OCI-LY1 (cell line): ENCODE data around the gene SMLR1.

Source experiments
- H2AFZ ChIP-seq: fragments of 200-600 bp; sonication (generic), shearing (Covaris generic); 2 replicates; pipeline ENCODE4 v1.6.0; 2014; ENCODE audit warnings: antibody characterized with exemption, mild to moderate bottlenecking, low read length
- H3F3A ChIP-seq: fragments of 200-600 bp; sonication (generic), shearing (Covaris generic); 2 replicates; pipeline ENCODE4 v1.6.0; 2014; ENCODE audit warnings: mild to moderate bottlenecking, antibody characterized with exemption, low read length, moderate library complexity; ENCODE audit not compliant: insufficient read depth
- H3K27ac ChIP-seq: fragments of 200-600 bp; sonication (generic); 2 replicates; pipeline ENCODE4 v1.5.1; 2014; ENCODE audit warnings: low read length, mixed run types, mild to moderate bottlenecking, low read depth; ENCODE audit not compliant: poor library complexity, severe bottlenecking
- H3K27me3 ChIP-seq: fragments of 200-600 bp; sonication (generic); 2 replicates; pipeline ENCODE4 v1.6.0; 2014; ENCODE audit warnings: antibody characterized with exemption, mild to moderate bottlenecking, low read length, moderate library complexity; ENCODE audit not compliant: insufficient read depth
- H3K36me3 ChIP-seq: fragments of 200-600 bp; sonication (generic); 2 replicates; pipeline ENCODE4 v1.6.1; 2014; ENCODE audit warnings: mild to moderate bottlenecking, antibody characterized with exemption, low read length, moderate library complexity, mixed read lengths; ENCODE audit not compliant: insufficient read depth
- H3K4me1 ChIP-seq: fragments of 200-600 bp; sonication (generic); 2 replicates; pipeline ENCODE4 v1.5.1; 2014; ENCODE audit warnings: mild to moderate bottlenecking, low read length, moderate library complexity; ENCODE audit not compliant: insufficient read depth, severe bottlenecking
- H3K4me2 ChIP-seq: fragments of 200-600 bp; sonication (generic), shearing (Covaris generic); 2 replicates; pipeline ENCODE4 v1.6.1; 2014; ENCODE audit warnings: low read length
- H3K4me3 ChIP-seq: fragments of 200-600 bp; sonication (generic); 2 replicates; pipeline ENCODE4 v1.5.1; 2014; ENCODE audit warnings: low read length, low read depth, mild to moderate bottlenecking, mixed read lengths; ENCODE audit not compliant: poor library complexity, severe bottlenecking
- H3K79me2 ChIP-seq: fragments of 200-600 bp; shearing (Covaris generic); 2 replicates; pipeline ENCODE4 v1.6.1; 2016; ENCODE audit warnings: mixed run types, low read length, mixed read lengths; ENCODE audit not compliant: insufficient read depth
- H3K9ac ChIP-seq: fragments of 200-600 bp; sonication (generic), shearing (Covaris generic); 2 replicates; pipeline ENCODE4 v1.6.1; 2014; ENCODE audit warnings: mild to moderate bottlenecking, low read length, mixed read lengths
- H3K9me2 ChIP-seq: fragments of 200-600 bp; sonication (generic), shearing (Covaris generic); 2 replicates; pipeline ENCODE4 v1.6.1; 2014; ENCODE audit warnings: low read depth, mild to moderate bottlenecking, low read length, mixed read lengths
- H3K9me3 ChIP-seq: fragments of 200-600 bp; shearing (Covaris generic); 2 replicates; pipeline ENCODE4 v1.6.1; 2014; ENCODE audit warnings: low read length, mixed read lengths
- H4K20me1 ChIP-seq: fragments of 200-600 bp; sonication (generic), shearing (Covaris generic); 2 replicates; pipeline ENCODE4 v1.6.0; 2016; ENCODE audit warnings: mild to moderate bottlenecking, low read length; ENCODE audit not compliant: insufficient read depth
- EZH2 ChIP-seq: fragments of 200-600 bp; sonication (generic), shearing (Covaris generic); IDR thresholded peaks from 2 replicates; pipeline ENCODE4 v1.8.0; 2017; ENCODE audit warnings: borderline replicate concordance, mixed run types, mild to moderate bottlenecking, antibody characterized with exemption, low read length, moderate library complexity, mixed read lengths
- TF ChIP-seq, protein P1 (sequence below): fragments of 200-600 bp; sonication (generic), shearing (Covaris generic); IDR thresholded peaks from 2 replicates; pipeline ENCODE4 v1.5.1; 2017; ENCODE audit warnings: mild to moderate bottlenecking, antibody characterized with exemption, low read length, moderate library complexity, mixed read lengths

Gene SMLR1

DNA sequence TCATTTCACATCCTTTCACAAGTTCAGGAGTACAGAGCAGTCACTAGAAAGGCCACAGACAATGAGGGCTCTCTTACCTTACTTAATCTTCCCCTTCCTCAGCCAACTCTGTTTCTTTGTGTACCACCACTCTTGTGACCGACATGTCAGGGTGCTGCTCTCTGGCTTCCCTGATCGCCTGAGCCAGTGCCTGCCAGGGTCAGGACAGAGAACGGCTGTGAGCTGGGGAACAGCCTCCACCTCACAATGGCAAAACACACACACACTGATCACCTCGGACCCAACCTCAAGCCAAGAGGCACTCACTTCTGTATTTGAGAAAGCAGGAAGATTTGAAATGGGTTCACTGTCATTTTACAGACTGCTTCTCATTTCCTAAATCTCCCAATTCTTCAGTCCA, 30.8 kb downstream of the SMLR1 start:
- no peaks in the 10 kb centered on the region for H3K36me3 ChIP-seq
- no peaks in the 10 kb centered on the region for H3K27me3 ChIP-seq
- no peaks in the 10 kb centered on the region for H4K20me1 ChIP-seq
- H3K9ac ChIP-seq: no peak overlapping the region
- no peak overlapping the region for H2AFZ ChIP-seq
- H3K9me2 ChIP-seq: no peaks in the 10 kb centered on the region
- no peaks in the 10 kb centered on the region for H3K9me3 ChIP-seq
- no peak overlapping the region for H3K27ac ChIP-seq
- no peaks in the 10 kb centered on the region for H3F3A ChIP-seq
- no peak overlapping the region for H3K4me2 ChIP-seq
- no peaks in the 10 kb centered on the region for H3K79me2 ChIP-seq
- H3K4me3 ChIP-seq: no peak overlapping the region
- no peak for TF ChIP-seq EZH2
- TF ChIP-seq, protein P1, sequence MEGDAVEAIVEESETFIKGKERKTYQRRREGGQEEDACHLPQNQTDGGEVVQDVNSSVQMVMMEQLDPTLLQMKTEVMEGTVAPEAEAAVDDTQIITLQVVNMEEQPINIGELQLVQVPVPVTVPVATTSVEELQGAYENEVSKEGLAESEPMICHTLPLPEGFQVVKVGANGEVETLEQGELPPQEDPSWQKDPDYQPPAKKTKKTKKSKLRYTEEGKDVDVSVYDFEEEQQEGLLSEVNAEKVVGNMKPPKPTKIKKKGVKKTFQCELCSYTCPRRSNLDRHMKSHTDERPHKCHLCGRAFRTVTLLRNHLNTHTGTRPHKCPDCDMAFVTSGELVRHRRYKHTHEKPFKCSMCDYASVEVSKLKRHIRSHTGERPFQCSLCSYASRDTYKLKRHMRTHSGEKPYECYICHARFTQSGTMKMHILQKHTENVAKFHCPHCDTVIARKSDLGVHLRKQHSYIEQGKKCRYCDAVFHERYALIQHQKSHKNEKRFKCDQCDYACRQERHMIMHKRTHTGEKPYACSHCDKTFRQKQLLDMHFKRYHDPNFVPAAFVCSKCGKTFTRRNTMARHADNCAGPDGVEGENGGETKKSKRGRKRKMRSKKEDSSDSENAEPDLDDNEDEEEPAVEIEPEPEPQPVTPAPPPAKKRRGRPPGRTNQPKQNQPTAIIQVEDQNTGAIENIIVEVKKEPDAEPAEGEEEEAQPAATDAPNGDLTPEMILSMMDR: no peak
- no peaks in the 10 kb centered on the region for H3K4me1 ChIP-seq

DNA sequence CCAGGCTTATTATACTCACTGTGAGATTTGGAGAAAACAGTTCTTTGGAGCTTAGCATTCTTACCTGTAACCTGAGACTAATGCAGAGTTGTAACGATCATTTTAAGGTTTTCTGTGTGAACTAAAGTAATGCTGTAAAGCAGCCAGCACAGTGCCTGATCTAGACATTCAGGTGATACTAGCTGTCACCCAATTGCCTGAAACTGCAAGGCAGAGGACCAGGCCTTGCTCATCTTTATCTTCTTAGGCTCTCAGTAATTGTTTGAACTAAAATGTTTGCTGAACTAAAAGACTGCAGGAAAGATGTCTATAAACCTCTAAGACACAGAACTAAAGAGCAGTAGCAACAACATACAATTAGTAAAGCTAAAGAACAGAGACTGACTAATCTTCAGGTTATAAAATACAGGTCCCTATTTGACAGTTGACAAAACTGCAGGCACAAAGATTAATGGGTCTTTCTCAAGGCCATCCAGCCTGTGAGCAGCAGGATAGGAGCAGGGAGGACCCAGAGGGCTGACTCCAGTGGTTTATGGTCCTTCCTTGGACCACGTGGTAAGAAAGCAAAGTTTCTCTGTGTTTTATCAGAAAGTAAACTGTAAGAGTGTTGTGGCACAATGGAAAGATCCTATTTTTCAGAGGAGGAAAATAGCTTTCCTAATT, 31.4 kb downstream of the SMLR1 start:
- H3K4me2 ChIP-seq: no peak overlapping the region
- H3K9me3 ChIP-seq: no peaks in the 10 kb centered on the region
- no peaks in the 10 kb centered on the region for H3K79me2 ChIP-seq
- no peak overlapping the region for H3K27ac ChIP-seq
- no peaks in the 10 kb centered on the region for H3K4me1 ChIP-seq
- H3K9ac ChIP-seq: no peak overlapping the region
- TF ChIP-seq EZH2: no peak
- TF ChIP-seq, protein P1: no peak
- no peaks in the 10 kb centered on the region for H3F3A ChIP-seq
- no peak overlapping the region for H2AFZ ChIP-seq
- no peaks in the 10 kb centered on the region for H3K36me3 ChIP-seq
- no peak overlapping the region for H3K4me3 ChIP-seq
- no peaks in the 10 kb centered on the region for H3K27me3 ChIP-seq
- H4K20me1 ChIP-seq: no peaks in the 10 kb centered on the region
- H3K9me2 ChIP-seq: no peaks in the 10 kb centered on the region

DNA sequence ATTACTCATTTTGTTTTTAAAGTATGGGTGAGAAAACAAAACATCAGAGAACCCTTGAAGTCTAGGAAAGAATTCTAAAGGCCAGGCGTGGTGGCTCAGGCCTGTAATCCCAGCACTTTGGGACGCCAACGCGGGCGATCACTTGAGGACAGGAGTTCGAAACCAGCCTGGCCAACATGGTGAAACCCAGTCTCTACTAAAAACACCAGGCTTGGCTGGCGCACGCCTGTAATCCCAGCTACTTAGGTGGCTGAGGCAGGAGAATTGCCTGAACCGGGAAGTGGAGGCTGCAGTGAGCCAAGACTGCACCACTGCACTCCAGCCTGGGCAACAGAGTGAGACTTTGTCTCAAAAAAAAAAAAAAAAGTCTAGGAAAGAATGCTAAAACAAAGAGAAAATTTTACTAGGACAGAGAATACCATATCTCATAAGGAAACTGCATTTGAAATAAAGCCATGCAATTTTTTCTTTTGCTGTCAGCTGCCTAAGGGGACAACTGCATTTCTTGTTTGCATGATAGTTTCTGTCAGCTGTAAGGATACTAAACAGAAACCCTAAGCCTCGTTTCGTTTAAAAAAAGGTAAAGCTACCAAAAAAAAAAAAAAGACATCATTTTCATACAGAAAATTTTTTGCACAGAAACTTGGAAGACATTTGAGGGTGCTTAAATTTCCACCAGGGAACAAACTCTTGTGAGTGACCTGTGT, 32.1 kb downstream of the SMLR1 start:
- no peak overlapping the region for H2AFZ ChIP-seq

More for the DNA sequence above, 32.1 kb downstream of the SMLR1 start:
- Histone ChIP-seq H3K4me2 (no peak overlapping the region), H3K36me3 (no peaks in the 10 kb centered on the region), H3K27ac (no peak overlapping the region), H4K20me1 (no peaks in the 10 kb centered on the region), H3K4me1 (no peaks in the 10 kb centered on the region), H3K79me2 (no peaks in the 10 kb centered on the region), H3K27me3 (no peaks in the 10 kb centered on the region), H3F3A (no peaks in the 10 kb centered on the region), H3K9ac (no peak overlapping the region), H3K9me3 (no peaks in the 10 kb centered on the region), H3K4me3 (no peak overlapping the region), H3K9me2 (no peaks in the 10 kb centered on the region)
- TF ChIP-seq, protein P1: no peak
- no peak for TF ChIP-seq EZH2
